ENCODE results near the gene GSX1.
"Not testable (repeated sequence)": the region's sequence is repeated elsewhere in the genome, so short reads cannot be mapped to it uniquely, and the experiment has no call there.

The GSX1 gene

GRCh38 chr13:27794921-27795717 lies 2.8 kb downstream of the GSX1 start:
- H3K36me3 ChIP-seq (ENCODE audit: control insufficient read depth, insufficient read depth, low read length), result no peaks in the 10 kb centered on the region
- H3K9ac ChIP-seq (ENCODE audit: low read depth, low read length), result no peak overlapping the region
- peaks cover 51% of the 10 kb centered on the region for H3K4me1 ChIP-seq (ENCODE audit: control insufficient read depth, insufficient read depth, low read length)
- no peak overlapping the region for H3K27ac ChIP-seq (ENCODE audit: low read depth, low read length)
- H3K4me3 ChIP-seq (ENCODE audit: low read depth, low read length), result no peak overlapping the region; the same call in 1 of the 2 replicates
- no peaks in the 10 kb centered on the region for H3K9me3 ChIP-seq (ENCODE audit: control insufficient read depth, insufficient read depth, low read length)
- H3K27me3 ChIP-seq (ENCODE audit: control insufficient read depth, insufficient read depth, low read length), result peaks cover 100% of the 10 kb centered on the region

- no peaks in the 10 kb centered on the region for H3K9me3 ChIP-seq (ENCODE audit: control insufficient read depth, insufficient read depth, low read length)
- H3K27me3 ChIP-seq (ENCODE audit: control insufficient read depth, insufficient read depth, low read length), result peaks cover 100% of the 10 kb centered on the region
- H3K4me3 ChIP-seq (ENCODE audit: low read depth, low read length), result no peak overlapping the region
Observed at GRCh38 chr13:27795718-27796019, 3.4 kb downstream of the GSX1 start.

GRCh38 chr13:27796544-27797227 lies 4.4 kb downstream of the GSX1 start:
- no peaks in the 10 kb centered on the region for H3K36me3 ChIP-seq (ENCODE audit: control insufficient read depth, insufficient read depth, low read length)
- H3K27me3 ChIP-seq (ENCODE audit: control insufficient read depth, insufficient read depth, low read length), result peaks cover 99% of the 10 kb centered on the region
- peak overlapping the region; percentile 58 for H3K4me3 ChIP-seq (ENCODE audit: low read depth, low read length)
- no peak overlapping the region for H3K27ac ChIP-seq (ENCODE audit: low read depth, low read length)
- no peak overlapping the region for H3K9ac ChIP-seq (ENCODE audit: low read depth, low read length)
- H3K4me1 ChIP-seq (ENCODE audit: control insufficient read depth, insufficient read depth, low read length), result peaks cover 41% of the 10 kb centered on the region; the same call in 1 of the 2 replicates
- H3K9me3 ChIP-seq (ENCODE audit: control insufficient read depth, insufficient read depth, low read length), result no peaks in the 10 kb centered on the region

More at GRCh38 chr13:27795718-27796019, 3.4 kb downstream of the GSX1 start:
- Histone ChIP-seq H3K4me1 (ENCODE audit: control insufficient read depth, insufficient read depth, low read length) (peaks cover 49% of the 10 kb centered on the region), H3K9ac (ENCODE audit: low read depth, low read length) (no peak overlapping the region), H3K27ac (ENCODE audit: low read depth, low read length) (no peak overlapping the region), H3K36me3 (ENCODE audit: control insufficient read depth, insufficient read depth, low read length) (no peaks in the 10 kb centered on the region)

- H3K4me1 ChIP-seq (ENCODE audit: control insufficient read depth, insufficient read depth, low read length), result peaks cover 41% of the 10 kb centered on the region; the same call in 1 of the 2 replicates
- no peak overlapping the region for H3K27ac ChIP-seq (ENCODE audit: low read depth, low read length)
- peak overlapping the region; percentile 58 for H3K4me3 ChIP-seq (ENCODE audit: low read depth, low read length)
- H3K36me3 ChIP-seq (ENCODE audit: control insufficient read depth, insufficient read depth, low read length), result no peaks in the 10 kb centered on the region
- H3K27me3 ChIP-seq (ENCODE audit: control insufficient read depth, insufficient read depth, low read length), result peaks cover 98% of the 10 kb centered on the region
- no peak overlapping the region for H3K9ac ChIP-seq (ENCODE audit: low read depth, low read length)
- H3K9me3 ChIP-seq (ENCODE audit: control insufficient read depth, insufficient read depth, low read length), result no peaks in the 10 kb centered on the region
Observed at GRCh38 chr13:27797228-27797624, 4.9 kb downstream of the GSX1 start.

GRCh38 chr13:27806744-27807387 lies 14.6 kb downstream of the GSX1 start:
- Histone ChIP-seq H3K36me3 (ENCODE audit: control insufficient read depth, insufficient read depth, low read length) (no peaks in the 10 kb centered on the region), H3K27me3 (ENCODE audit: control insufficient read depth, insufficient read depth, low read length) (peaks cover 56% of the 10 kb centered on the region), H3K4me1 (ENCODE audit: control insufficient read depth, insufficient read depth, low read length) (peaks cover 19% of the 10 kb centered on the region), H3K9me3 (ENCODE audit: control insufficient read depth, insufficient read depth, low read length) (no peaks in the 10 kb centered on the region), H3K27ac (ENCODE audit: low read depth, low read length) (peak overlapping the region; percentile 82), H3K9ac (ENCODE audit: low read depth, low read length) (peak overlapping the region; percentile 33; the same call in 1 of the 2 replicates), H3K4me3 (ENCODE audit: low read depth, low read length) (peak overlapping the region; percentile 33; the same call in 1 of the 2 replicates)

GRCh38 chr13:27808851-27809550 lies 16.7 kb downstream of the GSX1 start:
- no peak overlapping the region for H3K4me3 ChIP-seq (ENCODE audit: low read depth, low read length)
- no peak overlapping the region for H3K9ac ChIP-seq (ENCODE audit: low read depth, low read length)
- no peak overlapping the region for H3K27ac ChIP-seq (ENCODE audit: low read depth, low read length)
- no peaks in the 10 kb centered on the region for H3K36me3 ChIP-seq (ENCODE audit: control insufficient read depth, insufficient read depth, low read length)
- peaks cover 19% of the 10 kb centered on the region for H3K4me1 ChIP-seq (ENCODE audit: control insufficient read depth, insufficient read depth, low read length)
- H3K9me3 ChIP-seq (ENCODE audit: control insufficient read depth, insufficient read depth, low read length), result no peaks in the 10 kb centered on the region
- H3K27me3 ChIP-seq (ENCODE audit: control insufficient read depth, insufficient read depth, low read length), result peaks cover 57% of the 10 kb centered on the region

GRCh38 chr13:27810009-27810408 lies 17.7 kb downstream of the GSX1 start:
- H3K4me3 ChIP-seq (ENCODE audit: low read depth, low read length), result no peak overlapping the region
- no peak overlapping the region for H3K9ac ChIP-seq (ENCODE audit: low read depth, low read length)
- H3K4me1 ChIP-seq (ENCODE audit: control insufficient read depth, insufficient read depth, low read length), result peaks cover 19% of the 10 kb centered on the region
- no peaks in the 10 kb centered on the region for H3K9me3 ChIP-seq (ENCODE audit: control insufficient read depth, insufficient read depth, low read length)
- H3K27ac ChIP-seq (ENCODE audit: low read depth, low read length), result no peak overlapping the region
- H3K27me3 ChIP-seq (ENCODE audit: control insufficient read depth, insufficient read depth, low read length), result peaks cover 66% of the 10 kb centered on the region
- no peaks in the 10 kb centered on the region for H3K36me3 ChIP-seq (ENCODE audit: control insufficient read depth, insufficient read depth, low read length)

GRCh38 chr13:27810461-27810860 lies 18.2 kb downstream of the GSX1 start:
- H3K27me3 ChIP-seq (ENCODE audit: control insufficient read depth, insufficient read depth, low read length), result peaks cover 67% of the 10 kb centered on the region
- peaks cover 19% of the 10 kb centered on the region for H3K4me1 ChIP-seq (ENCODE audit: control insufficient read depth, insufficient read depth, low read length)
- no peaks in the 10 kb centered on the region for H3K9me3 ChIP-seq (ENCODE audit: control insufficient read depth, insufficient read depth, low read length)
- H3K27ac ChIP-seq (ENCODE audit: low read depth, low read length), result no peak overlapping the region
- H3K9ac ChIP-seq (ENCODE audit: low read depth, low read length), result no peak overlapping the region
- H3K36me3 ChIP-seq (ENCODE audit: control insufficient read depth, insufficient read depth, low read length), result no peaks in the 10 kb centered on the region
- H3K4me3 ChIP-seq (ENCODE audit: low read depth, low read length), result no peak overlapping the region

- no peak overlapping the region for H3K27ac ChIP-seq (ENCODE audit: low read depth, low read length)
- H3K9ac ChIP-seq (ENCODE audit: low read depth, low read length), result no peak overlapping the region
- H3K9me3 ChIP-seq (ENCODE audit: control insufficient read depth, insufficient read depth, low read length), result no peaks in the 10 kb centered on the region
- H3K27me3 ChIP-seq (ENCODE audit: control insufficient read depth, insufficient read depth, low read length), result peaks cover 80% of the 10 kb centered on the region
- no peak overlapping the region for H3K4me3 ChIP-seq (ENCODE audit: low read depth, low read length)
- no peaks in the 10 kb centered on the region for H3K4me1 ChIP-seq (ENCODE audit: control insufficient read depth, insufficient read depth, low read length)
- H3K36me3 ChIP-seq (ENCODE audit: control insufficient read depth, insufficient read depth, low read length), result no peaks in the 10 kb centered on the region
Observed at GRCh38 chr13:27813826-27814225, 21.5 kb downstream of the GSX1 start.

- H3K9me3 ChIP-seq (ENCODE audit: control insufficient read depth, insufficient read depth, low read length); H3K9ac ChIP-seq (ENCODE audit: low read depth, low read length); H3K36me3 ChIP-seq (ENCODE audit: control insufficient read depth, insufficient read depth, low read length); H3K27ac ChIP-seq (ENCODE audit: low read depth, low read length); H3K4me3 ChIP-seq (ENCODE audit: low read depth, low read length): not testable (repeated sequence)
- Histone ChIP-seq H3K27me3 (ENCODE audit: control insufficient read depth, insufficient read depth, low read length) (peaks cover 95% of the 10 kb centered on the region), H3K4me1 (ENCODE audit: control insufficient read depth, insufficient read depth, low read length) (peaks cover 32% of the 10 kb centered on the region)
Observed at GRCh38 chr13:27817832-27818231, 25.5 kb downstream of the GSX1 start.
